Gastroesophageal sphincter (tissue), 4 donors: ENCODE results near the gene GFI1. TPM values are rescaled to one million over a fixed set of nuclear protein-coding genes. Genes with fewer than 3 reads are reported as not detected.

Experiments
- ATAC-seq: fragments of 150-250 bp; one replicate; pipeline ENCODE4 v1.9.1; 2016; ENCODE audit warnings: mild to moderate bottlenecking, moderate library complexity
- H3K27ac ChIP-seq, 4 donors: fragments of 200-600 bp; sonication (generic) in 3 of 4; 1 replicate in 3 of 4; 2 replicates in 1 of 4; pipeline ENCODE4 v1.5.1; 2016 to 2019
- H3K27me3 ChIP-seq: fragments of 200-600 bp; sonication (generic); one replicate; pipeline ENCODE4 v1.5.1; 2019
- H3K36me3 ChIP-seq, 2 donors: fragments of 200-600 bp; sonication (generic); one replicate each; pipeline ENCODE4 v1.5.1; 2019; ENCODE audit warnings: control low read depth in 1 of 2
- H3K4me1 ChIP-seq, 3 donors: fragments of 200-600 bp; sonication (generic); 1 replicate in 2 of 3; 2 replicates in 1 of 3; pipeline ENCODE4 v1.5.1; 2016 to 2019; ENCODE audit warnings: control low read depth in 2 of 3
- H3K4me3 ChIP-seq, 2 donors: fragments of 200-600 bp; sonication (generic); one replicate each; pipeline ENCODE4 v1.5.1; 2019; ENCODE audit warnings: mild to moderate bottlenecking in 1 of 2, moderate library complexity in 1 of 2
- H3K9me3 ChIP-seq, 3 donors: fragments of 200-600 bp; sonication (generic); one replicate each; pipeline ENCODE4 v1.5.1; 2017 to 2019; ENCODE audit warnings: control low read depth in 2 of 3
- CTCF ChIP-seq, 4 experiments: fragments of 200-600 bp in 2 of 4; fragments of 450-650 bp in 2 of 4; sonication (generic) in 1 of 4; IDR thresholded peaks; one replicate each; pipeline ENCODE4 v1.5.1; 2017 to 2019; ENCODE audit warnings: antibody characterized with exemption in 4 of 4, mild to moderate bottlenecking in 2 of 4, moderate library complexity in 2 of 4
- EP300 ChIP-seq: sonication (generic); formaldehyde crosslinking; IDR thresholded peaks from one replicate; pipeline ENCODE4 v1.6.1; 2017; ENCODE audit warnings: antibody characterized with exemption, mild to moderate bottlenecking
- POLR2A ChIP-seq, 2 donors: fragments of 450-650 bp; IDR thresholded peaks; one replicate each; pipeline ENCODE4 v1.6.1; 2017; ENCODE audit warnings: antibody characterized with exemption in 2 of 2, mild to moderate bottlenecking in 2 of 2, moderate library complexity in 1 of 2
- POLR2AphosphoS5 ChIP-seq: sonication (generic); formaldehyde crosslinking; IDR thresholded peaks from one replicate; pipeline ENCODE4 v1.6.1; 2017; ENCODE audit warnings: antibody characterized with exemption
- WGBS, 2 donors: methylation state at CpG; one replicate each; pipeline ENCODE4 v1.1.5; 2018; ENCODE audit warnings: low coverage in 1 of 2; 5-methylcytosine and 5-hydroxymethylcytosine counted together
- total RNA-seq, 4 donors: library from RNA; depleted of rRNA; stranded (reverse); fragments of >200 nt; gene quantifications; one replicate each; pipeline ENCODE4 v1.1.0, GENCODE V29; 2016

GFI1 gene
- total RNA-seq, 4 donors from 2014 or later: 0.27 to 0.94 (median 0.59) TPM; not detected in 1

GRCh38 chr1:92516574-92516973 lies 29.8 kb upstream of the GFI1 start:
- TF ChIP-seq POLR2AphosphoS5 (no peak), EP300 (no peak), CTCF (IDR thresholded peaks at IDR 0.05) (no peak), POLR2A (IDR thresholded peaks at IDR 0.05) (no peak)
- no peak for ATAC-seq
- Histone ChIP-seq H3K27ac (no peak overlapping the region), H3K27me3 (no peaks in the 10 kb centered on the region), H3K9me3 (no peaks in the 10 kb centered on the region), H3K36me3 (peaks cover 0 to 22% of the 10 kb centered on the region in 2 donors), H3K4me1 (no peaks in the 10 kb centered on the region), H3K4me3 (no peak overlapping the region)
- 92 to 100% methylated on average over 1 of the region's 1 CpG for WGBS, 2 donors

- WGBS, 2 donors: 78 to 97% methylated on average over 3 of the region's 3 CpGs
- TF ChIP-seq POLR2A (IDR thresholded peaks at IDR 0.05): no peak
- TF ChIP-seq CTCF (IDR thresholded peaks at IDR 0.05): no peak
- no peaks in the 10 kb centered on the region for H3K9me3 ChIP-seq
- peaks cover 0 to 22% of the 10 kb centered on the region in 2 donors for H3K36me3 ChIP-seq
- no peaks in the 10 kb centered on the region for H3K27me3 ChIP-seq
- H3K4me3 ChIP-seq: no peak overlapping the region
- no peak for ATAC-seq
- no peaks in the 10 kb centered on the region for H3K4me1 ChIP-seq
- no peak overlapping the region for H3K27ac ChIP-seq
Measured at GRCh38 chr1:92515796-92516201, 29.1 kb upstream of the GFI1 start.

- Histone ChIP-seq H3K27me3 (no peaks in the 10 kb centered on the region), H3K27ac (no peak overlapping the region), H3K4me1 (no peaks in the 10 kb centered on the region), H3K4me3 (no peak overlapping the region), H3K9me3 (no peaks in the 10 kb centered on the region), H3K36me3 (peaks cover 0 to 16% of the 10 kb centered on the region in 2 donors)
- no peak for ATAC-seq
- WGBS, 2 donors: 88 to 94% methylated on average over 3 of the region's 4 CpGs
- TF ChIP-seq POLR2A (IDR thresholded peaks at IDR 0.05) (no peak), POLR2AphosphoS5 (no peak), EP300 (no peak), CTCF (IDR thresholded peaks at IDR 0.05) (no peak)
Measured at GRCh38 chr1:92511541-92511940, 24.8 kb upstream of the GFI1 start.

- TF ChIP-seq EP300 (no peak), POLR2A (IDR thresholded peaks at IDR 0.05) (no peak), CTCF (IDR thresholded peaks at IDR 0.05) (no peak), POLR2AphosphoS5 (no peak)
- Histone ChIP-seq H3K4me1 (no peaks in the 10 kb centered on the region), H3K27ac (no peak overlapping the region), H3K4me3 (no peak overlapping the region), H3K27me3 (no peaks in the 10 kb centered on the region), H3K36me3 (peaks cover 0 to 16% of the 10 kb centered on the region in 2 donors), H3K9me3 (no peaks in the 10 kb centered on the region)
- WGBS, 2 donors: 88 to 100% methylated on average over 1 of the region's 1 CpG
- no peak for ATAC-seq
Measured at GRCh38 chr1:92509619-92510018, 22.9 kb upstream of the GFI1 start.

- H3K27me3 ChIP-seq: no peaks in the 10 kb centered on the region
- H3K4me1 ChIP-seq: no peaks in the 10 kb centered on the region
- no peak overlapping the region for H3K4me3 ChIP-seq
- ATAC-seq: no peak
- H3K36me3 ChIP-seq: no peaks in the 10 kb centered on the region
- no peak overlapping the region for H3K27ac ChIP-seq
- 45 to 85% methylated on average over 2 to 5 of the region's 6 CpGs for WGBS, 2 donors
- no peak for TF ChIP-seq EP300
- no peak for TF ChIP-seq POLR2A (IDR thresholded peaks at IDR 0.05)
- no peak for TF ChIP-seq CTCF (IDR thresholded peaks at IDR 0.05)
- no peak for TF ChIP-seq POLR2AphosphoS5
- no peaks in the 10 kb centered on the region for H3K9me3 ChIP-seq
Measured at GRCh38 chr1:92505015-92505692, 18.4 kb upstream of the GFI1 start.
